ENCODE data around the gene SMIM21.

Gene SMIM21

GRCh38 chr18:75427603-75428002 is at the start of gene SMIM21:
SMIM21 (minus strand) TSS chr18:75427703; CDS start chr18:75427563, 140 bp downstream.
- no peak within 1 kb of the TSS for H3K27ac ChIP-seq
- TF ChIP-seq ZFX (IDR thresholded peaks at IDR 0.05), result no peak
- TF ChIP-seq CTCF (conservative IDR thresholded peaks at IDR 0.05), result no peak

GRCh38 chr18:75475228-75475627 is 47.7 kb upstream of the SMIM21 start:
- H3K27ac ChIP-seq, result no peak overlapping the region
- no peak for TF ChIP-seq ZFX (IDR thresholded peaks at IDR 0.05)
- no peak for TF ChIP-seq CTCF (conservative IDR thresholded peaks at IDR 0.05)

- no peak for TF ChIP-seq ZFX (IDR thresholded peaks at IDR 0.05)
- no peak for TF ChIP-seq CTCF (conservative IDR thresholded peaks at IDR 0.05)
- H3K27ac ChIP-seq, result peak overlapping the region; percentile 40; the same call in 1 of the 2 replicates
Observed at GRCh38 chr18:75474332-75474731, 46.8 kb upstream of the SMIM21 start.

- H3K27ac ChIP-seq, result no peak overlapping the region
- no peak for TF ChIP-seq ZFX (IDR thresholded peaks at IDR 0.05)
- TF ChIP-seq CTCF (conservative IDR thresholded peaks at IDR 0.05), result no peak
Observed at GRCh38 chr18:75473316-75473715, 45.8 kb upstream of the SMIM21 start.

- no peak overlapping the region for H3K27ac ChIP-seq
- TF ChIP-seq ZFX (IDR thresholded peaks at IDR 0.05) (no peak), CTCF (conservative IDR thresholded peaks at IDR 0.05) (no peak)
Observed at GRCh38 chr18:75472906-75473305, 45.4 kb upstream of the SMIM21 start.

- no peak overlapping the region for H3K27ac ChIP-seq
Observed at GRCh38 chr18:75472396-75472795, 44.9 kb upstream of the SMIM21 start.

GRCh38 chr18:75471850-75472249 is 44.3 kb upstream of the SMIM21 start:
- H3K27ac ChIP-seq, result no peak overlapping the region
- TF ChIP-seq ZFX (IDR thresholded peaks at IDR 0.05) (no peak), CTCF (conservative IDR thresholded peaks at IDR 0.05) (no peak)

More at GRCh38 chr18:75472396-75472795, 44.9 kb upstream of the SMIM21 start:
- no peak for TF ChIP-seq CTCF (conservative IDR thresholded peaks at IDR 0.05)
- no peak for TF ChIP-seq ZFX (IDR thresholded peaks at IDR 0.05)

Measured in C4-2B (cell line).